ENCODE measurements around the gene GYPB.
"Not testable (repeated sequence)": the region's sequence is repeated elsewhere in the genome, so short reads cannot be mapped to it uniquely, and the experiment has no call there.

The GYPB gene

GRCh38 chr4:144006200-144006803, 12.9 kb downstream of the GYPB start:
- not testable (repeated sequence) for H3K9me3 ChIP-seq (ENCODE audit: insufficient read depth, low read depth, low read length); H3K9ac ChIP-seq (ENCODE audit: low read depth, low read length); H3K27me3 ChIP-seq (ENCODE audit: insufficient read depth, low read length); H3K4me1 ChIP-seq (ENCODE audit: insufficient read depth, low read length); H3K36me3 ChIP-seq (ENCODE audit: insufficient read depth, low read length); H3K4me3 ChIP-seq (ENCODE audit: low read length); H3K27ac ChIP-seq (ENCODE audit: low read depth, low read length)
- WGBS, result 90% methylated on average over 2 of the region's 2 CpGs

- H3K9me3 ChIP-seq (ENCODE audit: insufficient read depth, low read depth, low read length); H3K36me3 ChIP-seq (ENCODE audit: insufficient read depth, low read length); H3K4me3 ChIP-seq (ENCODE audit: low read length); H3K4me1 ChIP-seq (ENCODE audit: insufficient read depth, low read length); H3K27ac ChIP-seq (ENCODE audit: low read depth, low read length); H3K9ac ChIP-seq (ENCODE audit: low read depth, low read length); H3K27me3 ChIP-seq (ENCODE audit: insufficient read depth, low read length): not testable (repeated sequence)
Observed at GRCh38 chr4:144005558-144005953, 13.6 kb downstream of the GYPB start.

- 86% methylated on average over 3 of the region's 4 CpGs for WGBS
- not testable (repeated sequence) for H3K9ac ChIP-seq (ENCODE audit: low read depth, low read length); H3K27me3 ChIP-seq (ENCODE audit: insufficient read depth, low read length); H3K9me3 ChIP-seq (ENCODE audit: insufficient read depth, low read depth, low read length); H3K4me1 ChIP-seq (ENCODE audit: insufficient read depth, low read length); H3K4me3 ChIP-seq (ENCODE audit: low read length); H3K27ac ChIP-seq (ENCODE audit: low read depth, low read length); H3K36me3 ChIP-seq (ENCODE audit: insufficient read depth, low read length)
Observed at GRCh38 chr4:144004868-144005557, 14.2 kb downstream of the GYPB start.

GRCh38 chr4:144003890-144004265, 15.3 kb downstream of the GYPB start:
- H3K27me3 ChIP-seq (ENCODE audit: insufficient read depth, low read length); H3K36me3 ChIP-seq (ENCODE audit: insufficient read depth, low read length); H3K4me3 ChIP-seq (ENCODE audit: low read length); H3K9me3 ChIP-seq (ENCODE audit: insufficient read depth, low read depth, low read length); H3K27ac ChIP-seq (ENCODE audit: low read depth, low read length); H3K4me1 ChIP-seq (ENCODE audit: insufficient read depth, low read length); H3K9ac ChIP-seq (ENCODE audit: low read depth, low read length): not testable (repeated sequence)

GRCh38 chr4:144003205-144003889, 15.8 kb downstream of the GYPB start:
- H3K27ac ChIP-seq (ENCODE audit: low read depth, low read length); H3K27me3 ChIP-seq (ENCODE audit: insufficient read depth, low read length); H3K36me3 ChIP-seq (ENCODE audit: insufficient read depth, low read length); H3K9me3 ChIP-seq (ENCODE audit: insufficient read depth, low read depth, low read length); H3K9ac ChIP-seq (ENCODE audit: low read depth, low read length); H3K4me1 ChIP-seq (ENCODE audit: insufficient read depth, low read length); H3K4me3 ChIP-seq (ENCODE audit: low read length): not testable (repeated sequence)
- 91% methylated on average over 2 of the region's 2 CpGs for WGBS

GRCh38 chr4:144000331-144000995, 18.7 kb downstream of the GYPB start:
- not testable (repeated sequence) for H3K4me1 ChIP-seq (ENCODE audit: insufficient read depth, low read length); H3K4me3 ChIP-seq (ENCODE audit: low read length); H3K36me3 ChIP-seq (ENCODE audit: insufficient read depth, low read length); H3K27me3 ChIP-seq (ENCODE audit: insufficient read depth, low read length); H3K9ac ChIP-seq (ENCODE audit: low read depth, low read length); H3K27ac ChIP-seq (ENCODE audit: low read depth, low read length); H3K9me3 ChIP-seq (ENCODE audit: insufficient read depth, low read depth, low read length)
- 85% methylated on average over 4 of the region's 6 CpGs for WGBS

- H3K4me3 ChIP-seq (ENCODE audit: low read length); H3K36me3 ChIP-seq (ENCODE audit: insufficient read depth, low read length); H3K27me3 ChIP-seq (ENCODE audit: insufficient read depth, low read length); H3K9me3 ChIP-seq (ENCODE audit: insufficient read depth, low read depth, low read length); H3K27ac ChIP-seq (ENCODE audit: low read depth, low read length); H3K4me1 ChIP-seq (ENCODE audit: insufficient read depth, low read length); H3K9ac ChIP-seq (ENCODE audit: low read depth, low read length): not testable (repeated sequence)
- WGBS, result 92% methylated on average over 4 of the region's 4 CpGs
Observed at GRCh38 chr4:143996193-143996592, 23.0 kb downstream of the GYPB start.

GRCh38 chr4:143991761-143992160, 27.4 kb downstream of the GYPB start:
- H3K9me3 ChIP-seq (ENCODE audit: insufficient read depth, low read depth, low read length), result not testable (repeated sequence)
- WGBS, result no CpG with 5 or more reads among the region's 1 CpG

GRCh38 chr4:143990717-143991116, 28.5 kb downstream of the GYPB start:
- not testable (repeated sequence) for H3K4me3 ChIP-seq (ENCODE audit: low read length); H3K27me3 ChIP-seq (ENCODE audit: insufficient read depth, low read length); H3K4me1 ChIP-seq (ENCODE audit: insufficient read depth, low read length); H3K27ac ChIP-seq (ENCODE audit: low read depth, low read length); H3K36me3 ChIP-seq (ENCODE audit: insufficient read depth, low read length); H3K9ac ChIP-seq (ENCODE audit: low read depth, low read length); H3K9me3 ChIP-seq (ENCODE audit: insufficient read depth, low read depth, low read length)
- WGBS, result 80% methylated on average over 1 of the region's 3 CpGs

More at GRCh38 chr4:143991761-143992160, 27.4 kb downstream of the GYPB start:
- not testable (repeated sequence) for H3K36me3 ChIP-seq (ENCODE audit: insufficient read depth, low read length); H3K27me3 ChIP-seq (ENCODE audit: insufficient read depth, low read length); H3K4me1 ChIP-seq (ENCODE audit: insufficient read depth, low read length); H3K9ac ChIP-seq (ENCODE audit: low read depth, low read length); H3K4me3 ChIP-seq (ENCODE audit: low read length); H3K27ac ChIP-seq (ENCODE audit: low read depth, low read length)

- H3K9ac ChIP-seq (ENCODE audit: low read depth, low read length), result peak overlapping the region; percentile 12; the same call in 1 of the 2 replicates
- H3K27me3 ChIP-seq (ENCODE audit: insufficient read depth, low read length), result no peaks in the 10 kb centered on the region
- no peak overlapping the region for H3K4me3 ChIP-seq (ENCODE audit: low read length)
- no peaks in the 10 kb centered on the region for H3K9me3 ChIP-seq (ENCODE audit: insufficient read depth, low read depth, low read length)
- H3K36me3 ChIP-seq (ENCODE audit: insufficient read depth, low read length), result no peaks in the 10 kb centered on the region
- peaks cover 12% of the 10 kb centered on the region for H3K4me1 ChIP-seq (ENCODE audit: insufficient read depth, low read length)
- 35% methylated on average over 1 of the region's 1 CpG for WGBS
- peak overlapping the region; percentile 91 for H3K27ac ChIP-seq (ENCODE audit: low read depth, low read length)
Observed at GRCh38 chr4:143986180-143986579, 33.0 kb downstream of the GYPB start.

GRCh38 chr4:143980776-143981175, 38.4 kb downstream of the GYPB start:
- H3K4me3 ChIP-seq (ENCODE audit: low read length); H3K9me3 ChIP-seq (ENCODE audit: insufficient read depth, low read depth, low read length); H3K36me3 ChIP-seq (ENCODE audit: insufficient read depth, low read length); H3K27me3 ChIP-seq (ENCODE audit: insufficient read depth, low read length); H3K9ac ChIP-seq (ENCODE audit: low read depth, low read length); H3K4me1 ChIP-seq (ENCODE audit: insufficient read depth, low read length); H3K27ac ChIP-seq (ENCODE audit: low read depth, low read length): not testable (repeated sequence)
- WGBS, result 82% methylated on average over 3 of the region's 4 CpGs

Data from HUES64 (cell line).